BJ (cell line): ENCODE data around the gene LCN9. TPM values are rescaled to one million over a fixed set of nuclear protein-coding genes. Genes with fewer than 3 reads are reported as not detected.

Experiments
- CTCF ChIA-PET: fragments of 350-600 bp; formaldehyde crosslinking; extraction: SDS; loops from one replicate; lab custom pipeline; 2021; ENCODE audit warnings: antibody characterized with exemption, inconsistent platforms; lab: Yijun Ruan, JAX
- POLR2A ChIA-PET: fragments of 300-600 bp; sonication (Branson Sonifier 250); formaldehyde crosslinking; extraction: SDS; loops from one replicate; lab custom pipeline; 2021; ENCODE audit warnings: antibody characterized with exemption; lab: Charles Lee
- DNase-seq: peaks from one replicate; pipeline ENCODE4 v3.0.0-alpha.2; 2011; ENCODE audit warnings: low read depth
- H3K27me3 ChIP-seq: 2 replicates; pipeline ENCODE4 v1.6.0; 2011; ENCODE audit warnings: low read length; ENCODE audit not compliant: control insufficient read depth, insufficient read depth
- H3K36me3 ChIP-seq: 2 replicates; pipeline ENCODE4 v1.5.1; 2011; ENCODE audit warnings: low read length; ENCODE audit not compliant: control insufficient read depth, insufficient read depth
- H3K4me3 ChIP-seq: 2 replicates; pipeline ENCODE4 v1.5.1; 2011; ENCODE audit warnings: low read depth, mild to moderate bottlenecking, control low read depth, low read length
- CTCF ChIP-seq: IDR thresholded peaks from 2 replicates; pipeline ENCODE4 v1.5.1; 2011; ENCODE audit warnings: low read depth, mild to moderate bottlenecking, control low read depth, inconsistent platforms, low read length, moderate library complexity; ENCODE audit not compliant: insufficient read depth
- polyA plus RNA-seq: library from polyadenylated mRNA; depleted of rRNA; stranded (reverse); fragments of >200 nt; gene quantifications from 2 replicates; pipeline ENCODE4 v1.2.3, GENCODE V29; 2011

LCN9 gene
- polyA plus RNA-seq, 1 experiment = not detected

GRCh38 chr9:135664266-135664665, 1.2 kb downstream of the LCN9 start:
- no peak for DNase-seq
- no peak for TF ChIP-seq CTCF
- ChIA-PET CTCF (no interaction called here), POLR2A (no interaction called here)
- Histone ChIP-seq H3K36me3 (no peaks in the 10 kb centered on the region), H3K27me3 (no peaks in the 10 kb centered on the region), H3K4me3 (no peak overlapping the region)

GRCh38 chr9:135664801-135665794, 2.0 kb downstream of the LCN9 start:
- Histone ChIP-seq H3K27me3 (no peaks in the 10 kb centered on the region), H3K4me3 (no peak overlapping the region), H3K36me3 (no peaks in the 10 kb centered on the region)
- no peak for TF ChIP-seq CTCF
- DNase-seq = no peak
- ChIA-PET CTCF (no interaction called here), POLR2A (no interaction called here)

GRCh38 chr9:135665795-135666189, 2.7 kb downstream of the LCN9 start:
- no peak for TF ChIP-seq CTCF
- H3K27me3 ChIP-seq = no peaks in the 10 kb centered on the region
- H3K4me3 ChIP-seq = no peak overlapping the region
- CTCF ChIA-PET = no interaction called here
- POLR2A ChIA-PET = no interaction called here
- no peak for DNase-seq
- H3K36me3 ChIP-seq = no peaks in the 10 kb centered on the region

GRCh38 chr9:135666534-135667462, 3.7 kb downstream of the LCN9 start:
- POLR2A ChIA-PET = no interaction called here
- no peaks in the 10 kb centered on the region for H3K27me3 ChIP-seq
- H3K36me3 ChIP-seq = no peaks in the 10 kb centered on the region
- CTCF ChIA-PET = no interaction called here
- no peak for DNase-seq
- no peak for TF ChIP-seq CTCF
- H3K4me3 ChIP-seq = no peak overlapping the region
